Measurements from ENCODE around the gene FASN. TPM values are rescaled to one million over a fixed set of nuclear protein-coding genes. Genes with fewer than 3 reads are reported as not detected.

Gene FASN
- total RNA-seq, 6 experiments from 2014 or later, result 76.5 to 290 (median 217) TPM

DNA sequence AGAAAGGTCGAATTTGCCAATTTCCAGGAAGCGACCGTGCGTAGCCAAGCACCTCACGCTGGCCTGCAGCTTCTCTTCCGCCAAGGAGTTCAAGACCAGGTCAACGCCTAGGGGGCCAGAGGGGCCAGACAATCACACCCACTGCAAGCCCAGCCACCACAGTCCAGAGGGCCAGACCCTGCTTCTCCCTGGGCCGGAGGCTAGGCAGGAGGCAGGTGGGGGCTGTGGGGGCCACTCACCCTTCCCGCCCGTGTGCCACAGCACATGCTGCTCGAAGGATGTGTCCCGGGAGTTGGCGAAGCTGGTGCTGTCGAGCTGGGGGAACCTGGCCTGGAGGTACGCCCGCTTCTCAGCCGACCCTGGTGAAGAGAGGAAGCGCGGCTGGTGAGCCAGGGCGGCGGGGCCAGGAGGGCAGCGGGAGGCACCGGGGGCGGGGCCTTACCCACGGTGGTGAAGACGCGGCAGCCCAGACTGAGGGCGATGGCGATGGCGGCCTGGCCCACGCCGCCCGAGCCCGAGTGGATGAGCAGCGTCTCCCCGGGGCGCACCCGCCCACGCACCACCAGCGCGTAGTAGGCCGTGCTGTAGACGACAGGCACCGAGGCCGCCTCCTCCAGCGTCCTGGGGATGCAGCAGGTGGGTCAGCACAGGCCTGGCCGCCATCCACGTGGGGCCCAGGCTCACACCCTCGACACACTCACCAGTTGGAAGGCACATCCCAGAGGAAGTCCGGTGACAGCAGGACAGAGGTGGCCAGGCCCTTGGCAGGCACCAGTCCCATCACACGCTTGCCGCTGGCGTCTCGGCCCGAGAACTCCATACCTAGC, 14.3 kb downstream of the FASN start:
- TF ChIP-seq, protein P1, sequence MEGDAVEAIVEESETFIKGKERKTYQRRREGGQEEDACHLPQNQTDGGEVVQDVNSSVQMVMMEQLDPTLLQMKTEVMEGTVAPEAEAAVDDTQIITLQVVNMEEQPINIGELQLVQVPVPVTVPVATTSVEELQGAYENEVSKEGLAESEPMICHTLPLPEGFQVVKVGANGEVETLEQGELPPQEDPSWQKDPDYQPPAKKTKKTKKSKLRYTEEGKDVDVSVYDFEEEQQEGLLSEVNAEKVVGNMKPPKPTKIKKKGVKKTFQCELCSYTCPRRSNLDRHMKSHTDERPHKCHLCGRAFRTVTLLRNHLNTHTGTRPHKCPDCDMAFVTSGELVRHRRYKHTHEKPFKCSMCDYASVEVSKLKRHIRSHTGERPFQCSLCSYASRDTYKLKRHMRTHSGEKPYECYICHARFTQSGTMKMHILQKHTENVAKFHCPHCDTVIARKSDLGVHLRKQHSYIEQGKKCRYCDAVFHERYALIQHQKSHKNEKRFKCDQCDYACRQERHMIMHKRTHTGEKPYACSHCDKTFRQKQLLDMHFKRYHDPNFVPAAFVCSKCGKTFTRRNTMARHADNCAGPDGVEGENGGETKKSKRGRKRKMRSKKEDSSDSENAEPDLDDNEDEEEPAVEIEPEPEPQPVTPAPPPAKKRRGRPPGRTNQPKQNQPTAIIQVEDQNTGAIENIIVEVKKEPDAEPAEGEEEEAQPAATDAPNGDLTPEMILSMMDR (IDR thresholded peaks at IDR 0.05), result no peak
- TF ChIP-seq POLR2A (IDR thresholded peaks at IDR 0.05), result no peak
- Histone ChIP-seq H3K4me1 (no peaks in the 10 kb centered on the region), H3K4me3 (no peak overlapping the region), H3K9me3 (no peaks in the 10 kb centered on the region), H3K27ac (no peak overlapping the region), H3K36me3 (peaks cover 13 to 98% (median 52%) of the 10 kb centered on the region in 4 donors), H3K27me3 (no peaks in the 10 kb centered on the region)
- no peak for ATAC-seq
- WGBS (ENCODE audit: insufficient coverage, low coverage, low lambda C conversion rate, missing lambda C conversion rate), result 61% methylated on average over 16 of the region's 55 CpGs
- no peak for DNase-seq
- intact Hi-C loops (cut with DNase I), result loop anchor here in 1 of 2 donors (10.0 kb wide), 1 partner anchor 49 kb away; the partner anchor contains the start of genes DCXR and RAC3

- intact Hi-C loops (cut with DNase I), result loop anchor here in 1 of 2 donors (10.0 kb wide), 1 partner anchor 48 kb away; the partner anchor contains the start of genes DCXR and RAC3
- no peaks in the 10 kb centered on the region for H3K4me1 ChIP-seq
- TF ChIP-seq POLR2A (IDR thresholded peaks at IDR 0.05), result no peak
- TF ChIP-seq, protein P1 (IDR thresholded peaks at IDR 0.05), result no peak
- H3K36me3 ChIP-seq, result peaks cover 12 to 98% (median 49%) of the 10 kb centered on the region in 4 donors
- DNase-seq (no peak), ATAC-seq (no peak)
- no peaks in the 10 kb centered on the region for H3K27me3 ChIP-seq
- no peak overlapping the region for H3K27ac ChIP-seq
- no peak overlapping the region for H3K4me3 ChIP-seq
- 77% methylated on average over 4 of the region's 24 CpGs for WGBS (ENCODE audit: insufficient coverage, low coverage, low lambda C conversion rate, missing lambda C conversion rate)
- H3K9me3 ChIP-seq, result no peaks in the 10 kb centered on the region
Observed at GRCh38 chr17:82083009-82083408, 15.0 kb downstream of the FASN start.

DNA sequence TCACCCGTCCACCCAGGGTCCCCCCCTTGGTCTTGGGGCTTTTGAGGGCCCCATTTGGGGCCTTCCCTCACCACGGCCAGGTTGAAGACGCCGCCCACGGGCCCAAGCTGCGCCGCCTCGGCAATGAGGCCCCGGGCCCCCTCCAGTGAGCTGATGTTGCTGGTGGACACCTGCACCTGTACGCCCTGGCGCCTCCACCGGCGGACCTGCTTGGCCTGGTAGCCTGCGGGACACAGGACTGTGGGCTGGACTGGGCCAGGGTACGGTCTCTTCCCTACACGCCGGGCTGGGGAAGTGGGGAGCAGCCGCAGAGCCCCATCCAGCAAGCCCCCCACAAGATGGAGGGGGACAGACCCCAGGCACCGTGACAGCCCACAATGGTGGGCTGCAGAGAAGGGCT, 15.6 kb downstream of the FASN start:
- H3K9me3 ChIP-seq, result no peaks in the 10 kb centered on the region
- DNase-seq, result no peak
- no peak overlapping the region for H3K27ac ChIP-seq
- no peak for TF ChIP-seq POLR2A (IDR thresholded peaks at IDR 0.05)
- TF ChIP-seq, protein P1 (IDR thresholded peaks at IDR 0.05), result no peak
- H3K4me1 ChIP-seq, result no peaks in the 10 kb centered on the region
- H3K27me3 ChIP-seq, result no peaks in the 10 kb centered on the region
- peaks cover 12 to 96% (median 46%) of the 10 kb centered on the region in 4 donors for H3K36me3 ChIP-seq
- H3K4me3 ChIP-seq, result no peak overlapping the region
- intact Hi-C loops (cut with DNase I), result loop anchor here in 1 of 2 donors (10.0 kb wide), 1 partner anchor 48 kb away; the partner anchor contains the start of genes DCXR and RAC3
- no CpG with 5 or more reads among the region's 19 CpGs for WGBS (ENCODE audit: insufficient coverage, low coverage, low lambda C conversion rate, missing lambda C conversion rate)
- no peak for ATAC-seq

GRCh38 chr17:82081966-82082365, 16.1 kb downstream of the FASN start:
- peaks cover 11 to 91% (median 43%) of the 10 kb centered on the region in 4 donors for H3K36me3 ChIP-seq
- intact Hi-C loops (cut with DNase I), result loop anchor here in 1 of 2 donors (10.0 kb wide), 1 partner anchor 47 kb away; the partner anchor contains the start of genes DCXR and RAC3
- no peak overlapping the region for H3K4me3 ChIP-seq
- TF ChIP-seq, protein P1 (IDR thresholded peaks at IDR 0.05), result no peak
- TF ChIP-seq POLR2A (IDR thresholded peaks at IDR 0.05), result no peak
- no peaks in the 10 kb centered on the region for H3K9me3 ChIP-seq
- no peaks in the 10 kb centered on the region for H3K27me3 ChIP-seq
- no peaks in the 10 kb centered on the region for H3K4me1 ChIP-seq
- DNase-seq (no peak), ATAC-seq (no peak)
- no CpG with 5 or more reads among the region's 22 CpGs for WGBS (ENCODE audit: insufficient coverage, low coverage, low lambda C conversion rate, missing lambda C conversion rate)
- H3K27ac ChIP-seq, result no peak overlapping the region

Measured in right lobe of liver (tissue), 6 donors.